GM19035 (cell line): ENCODE measurements around the gene TEAD3.

Experiments used
- ATAC-seq: cut with Tn5 transposase; IDR thresholded peaks from one replicate; pipeline ENCODE4 v1.9.1; 2021; ENCODE audit not compliant: unreplicated experiment

TEAD3 gene

DNA sequence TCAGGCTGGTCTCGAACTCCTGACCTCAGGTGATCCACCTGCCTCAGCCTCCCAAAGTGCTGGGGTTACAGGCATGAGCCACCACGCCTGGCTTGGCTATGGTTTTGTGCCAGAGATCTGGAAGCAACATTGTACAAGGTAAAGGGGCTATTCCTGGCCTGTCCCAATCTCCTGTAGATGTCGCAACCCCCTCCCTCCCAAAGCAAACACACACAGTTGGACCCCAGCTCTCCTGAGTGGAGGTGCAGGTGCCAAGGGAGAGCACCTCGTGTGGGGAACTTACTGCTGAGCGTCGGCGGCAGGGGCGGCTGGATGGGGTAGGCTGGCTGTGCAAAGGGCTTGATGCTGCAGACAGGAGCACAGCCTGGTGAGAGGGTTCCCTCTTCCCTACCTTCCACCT, 19.9 kb downstream of the TEAD3 start:
- ATAC-seq: no peak

GRCh38 chr6:35476004-35476403, 20.9 kb downstream of the TEAD3 start:
- no peak for ATAC-seq

- no peak for ATAC-seq
These were observed 21.3 kb downstream of the TEAD3 start for GRCh38 chr6:35475573-35475972.

DNA sequence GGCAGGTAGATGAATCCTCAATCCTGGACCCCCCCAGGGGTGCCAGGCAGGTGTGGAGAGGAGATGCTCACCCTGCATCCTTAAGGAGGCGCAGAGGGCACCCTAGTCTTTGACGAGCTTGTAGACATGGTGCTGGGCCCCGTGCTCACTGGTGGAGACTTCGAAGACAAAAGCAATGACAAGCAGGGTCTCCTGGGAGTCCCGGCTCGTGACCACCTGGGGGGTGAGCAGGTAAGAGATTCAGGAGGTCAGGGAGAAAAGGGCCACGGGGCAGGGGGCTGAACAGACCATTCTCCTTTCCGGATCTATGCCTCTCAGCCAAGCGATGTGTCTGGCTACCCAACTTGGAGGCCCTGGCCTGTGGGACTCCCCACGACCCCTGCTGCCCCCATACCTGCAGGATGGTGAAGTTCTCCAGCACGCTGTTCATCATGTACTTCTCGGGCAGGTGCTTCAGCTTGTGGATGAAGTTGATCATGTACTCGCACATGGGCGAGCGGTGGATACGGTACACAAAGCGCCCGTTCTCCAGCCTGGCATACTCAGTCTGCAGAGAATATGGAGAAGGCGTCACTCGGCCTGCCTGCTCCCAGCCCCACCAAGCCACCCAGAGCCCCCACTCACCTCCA, 21.8 kb downstream of the TEAD3 start:
- no peak for ATAC-seq

GRCh38 chr6:35474131-35474941, 22.5 kb downstream of the TEAD3 start:
- ATAC-seq: no peak

DNA sequence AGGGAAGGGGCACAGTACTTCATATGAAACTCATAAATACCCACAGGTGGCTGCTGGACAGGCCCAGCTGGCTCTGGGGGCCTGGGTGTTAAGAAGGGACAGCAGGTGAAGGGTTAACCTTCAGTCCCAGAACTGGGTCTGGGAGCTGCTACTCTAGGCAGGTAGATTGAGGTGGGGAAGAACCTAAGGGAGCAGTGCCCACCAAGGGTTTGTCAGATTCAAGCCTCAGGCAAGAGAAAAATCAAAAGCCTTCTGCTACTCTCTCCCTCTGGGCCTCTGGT, 23.1 kb downstream of the TEAD3 start:
- ATAC-seq: no peak

GRCh38 chr6:35473075-35473849, 23.6 kb downstream of the TEAD3 start:
- ATAC-seq: no peak

DNA sequence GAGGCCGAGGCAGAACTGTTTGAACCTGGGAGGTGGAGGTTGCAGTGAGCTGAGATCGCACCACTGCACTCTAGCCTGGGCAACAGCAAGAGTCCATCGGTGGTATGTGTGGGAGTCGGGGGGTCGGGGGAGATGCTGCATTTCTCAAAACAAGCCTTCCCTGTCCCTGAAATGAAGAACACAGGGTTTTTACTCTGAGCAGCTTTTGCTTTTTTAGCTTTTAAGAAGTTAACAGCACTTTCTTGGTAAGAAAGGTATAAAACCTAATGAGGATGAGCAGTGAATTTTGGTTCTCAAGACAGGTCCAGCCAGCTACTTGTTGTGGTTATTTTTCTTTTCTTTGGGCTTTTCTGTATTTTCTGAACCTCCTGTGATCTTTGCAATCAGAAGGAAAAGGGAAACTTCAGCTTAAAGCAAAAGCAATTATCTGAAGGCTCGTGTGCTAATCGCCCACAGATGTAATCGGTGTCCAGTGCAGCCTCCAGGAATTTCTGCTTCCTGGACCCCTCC, 25.0 kb downstream of the TEAD3 start:
- ATAC-seq: no peak

- ATAC-seq: no peak
These were observed 26.2 kb downstream of the TEAD3 start for GRCh38 chr6:35470663-35471120.

DNA sequence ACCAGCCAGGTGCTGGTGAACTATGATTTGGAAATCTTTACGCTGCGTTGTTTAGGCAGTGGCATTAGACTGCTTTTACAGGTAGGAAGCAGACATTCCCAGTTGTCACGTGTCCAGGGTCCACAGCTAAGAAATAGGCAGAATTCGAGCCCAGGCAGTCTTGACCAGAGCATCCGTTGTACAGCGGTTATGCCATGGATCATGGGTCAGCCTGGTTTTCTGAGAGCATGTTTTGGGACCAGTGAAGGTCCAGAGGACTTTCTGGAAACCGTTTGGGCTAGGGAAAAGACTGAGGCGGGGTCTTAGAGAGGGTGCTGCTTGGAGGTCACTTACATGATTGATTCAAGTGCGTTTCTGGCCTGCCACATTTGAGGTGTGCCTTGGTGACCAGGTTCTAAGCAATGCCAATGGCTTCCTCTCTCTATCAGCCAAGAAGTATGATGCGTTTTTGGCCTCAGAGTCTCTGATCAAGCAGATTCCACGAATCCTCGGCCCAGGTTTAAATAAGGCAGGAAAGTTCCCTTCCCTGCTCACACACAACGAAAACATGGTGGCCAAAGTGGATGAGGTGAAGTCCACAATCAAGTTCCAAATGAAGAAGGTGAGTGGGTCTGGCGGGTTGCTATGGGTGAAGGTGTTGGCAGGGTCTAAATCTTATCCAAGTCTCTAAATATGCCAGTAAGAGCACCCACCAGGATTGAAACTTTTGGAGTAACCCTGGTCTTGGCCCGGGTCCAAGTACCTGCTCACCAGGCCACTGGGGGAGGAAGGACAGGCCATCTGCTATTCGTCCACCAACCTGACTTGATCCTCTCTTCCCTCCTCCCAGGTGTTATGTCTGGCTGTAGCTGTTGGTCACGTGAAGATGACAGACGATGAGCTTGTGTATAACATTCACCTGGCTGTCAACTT, 26.9 kb downstream of the TEAD3 start:
- no peak for ATAC-seq

GRCh38 chr6:35468980-35469750, 27.7 kb downstream of the TEAD3 start:
- peak; percentile 5 for ATAC-seq

DNA sequence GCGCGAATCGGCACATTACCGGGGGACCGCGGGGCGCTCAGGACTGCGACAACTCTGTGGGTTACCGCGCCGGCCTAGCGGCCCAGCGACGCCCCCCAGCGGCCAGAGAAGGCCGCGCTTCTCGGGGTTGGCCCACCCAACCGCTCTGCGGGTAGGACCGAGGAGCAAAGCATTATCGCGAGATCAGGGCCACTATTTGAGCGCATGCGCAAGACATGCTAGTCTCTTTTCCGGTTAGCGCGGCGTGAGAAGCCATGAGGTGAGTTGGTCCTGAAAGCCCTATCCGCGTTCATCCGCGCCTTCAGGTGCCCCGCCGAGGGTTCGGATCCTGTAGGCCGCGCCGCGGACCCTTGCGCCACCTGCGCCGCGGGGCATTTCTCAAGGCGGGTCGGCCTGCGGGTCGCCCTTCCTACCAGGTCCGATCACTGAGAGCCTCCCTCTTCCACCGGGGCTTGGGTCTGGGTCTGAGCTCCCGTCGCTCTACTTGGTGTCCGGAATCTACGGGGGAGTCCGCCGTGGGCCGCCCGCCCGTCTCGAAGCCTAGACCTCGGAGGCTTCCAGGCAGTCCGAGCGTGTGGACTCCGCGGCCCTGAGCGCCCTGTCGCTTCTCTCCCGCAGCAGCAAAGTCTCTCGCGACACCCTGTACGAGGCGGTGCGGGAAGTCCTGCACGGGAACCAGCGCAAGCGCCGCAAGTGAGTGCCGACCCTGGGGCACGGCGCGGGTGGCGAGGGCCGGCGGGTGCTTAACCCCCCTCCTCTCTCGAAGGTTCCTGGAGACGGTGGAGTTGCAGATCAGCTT, 28.5 kb downstream of the TEAD3 start, which contains the start of gene RPL10A:
TSS of gene RPL10A (plus strand) at position 221 of the 799 bp plus-strand sequence. CDS start at position 255, 34 bp downstream.
- ATAC-seq: peak; percentile 71

DNA sequence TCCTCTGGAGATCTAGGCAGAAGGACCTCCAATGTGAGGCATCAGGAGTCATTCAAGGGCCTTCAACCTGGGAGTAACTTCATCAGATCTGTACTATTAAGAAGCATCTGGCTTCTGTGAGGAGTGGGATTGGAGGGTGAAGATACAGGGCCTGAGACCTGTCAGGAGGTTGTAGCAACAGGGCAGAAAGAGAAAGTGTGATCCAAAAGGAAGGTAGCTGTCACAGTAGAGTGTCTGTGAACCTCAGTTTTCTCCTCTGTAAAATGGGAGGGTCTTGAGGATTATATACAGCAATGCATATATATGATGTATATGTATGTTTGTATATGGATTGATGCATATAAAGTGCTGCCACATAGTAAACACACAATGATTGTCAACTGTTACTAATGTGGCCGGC, 31.2 kb downstream of the TEAD3 start:
- ATAC-seq: no peak

DNA sequence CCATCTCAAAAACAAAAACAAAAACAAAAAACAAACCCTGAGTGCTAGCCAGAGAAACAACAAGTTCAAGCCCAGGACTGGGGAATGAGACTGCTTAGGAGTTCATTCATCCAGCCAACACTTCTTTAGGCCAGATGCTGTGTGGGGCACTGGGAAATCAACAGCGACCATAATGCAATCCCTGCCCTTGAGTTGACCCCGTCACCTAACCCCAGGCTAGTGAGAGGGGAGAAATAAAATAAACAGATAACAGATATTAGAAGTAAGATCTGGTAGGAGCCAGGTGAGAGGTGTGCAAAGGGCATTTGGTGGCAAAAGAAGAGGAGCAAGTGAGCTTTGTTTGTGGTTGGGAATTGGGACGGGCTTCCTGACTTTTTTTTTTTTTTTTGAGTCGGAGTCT, 33.6 kb downstream of the TEAD3 start:
- ATAC-seq: no peak

- no peak for ATAC-seq
These were observed 35.6 kb downstream of the TEAD3 start for GRCh38 chr6:35461270-35461669.

DNA sequence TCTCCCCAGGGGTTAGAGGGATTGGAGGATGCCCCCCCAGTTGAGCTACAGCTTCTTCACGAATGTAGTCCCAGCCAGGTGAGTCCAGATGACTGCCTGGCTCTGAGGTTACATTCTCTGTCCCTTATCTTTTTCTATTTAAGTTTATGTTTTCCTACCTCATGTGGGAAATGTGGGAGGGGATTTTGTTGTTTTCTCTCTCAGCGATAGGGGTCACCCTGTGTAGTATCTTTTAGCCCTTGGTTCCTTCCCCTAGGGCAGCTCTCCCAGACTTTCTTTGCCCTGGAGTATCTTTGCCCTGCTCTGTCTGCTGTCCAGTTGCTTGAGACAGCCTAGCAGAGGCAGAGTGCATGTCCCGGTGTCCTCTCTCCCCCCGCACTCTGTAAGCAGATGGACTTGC, 39.0 kb downstream of the TEAD3 start:
- no peak for ATAC-seq

DNA sequence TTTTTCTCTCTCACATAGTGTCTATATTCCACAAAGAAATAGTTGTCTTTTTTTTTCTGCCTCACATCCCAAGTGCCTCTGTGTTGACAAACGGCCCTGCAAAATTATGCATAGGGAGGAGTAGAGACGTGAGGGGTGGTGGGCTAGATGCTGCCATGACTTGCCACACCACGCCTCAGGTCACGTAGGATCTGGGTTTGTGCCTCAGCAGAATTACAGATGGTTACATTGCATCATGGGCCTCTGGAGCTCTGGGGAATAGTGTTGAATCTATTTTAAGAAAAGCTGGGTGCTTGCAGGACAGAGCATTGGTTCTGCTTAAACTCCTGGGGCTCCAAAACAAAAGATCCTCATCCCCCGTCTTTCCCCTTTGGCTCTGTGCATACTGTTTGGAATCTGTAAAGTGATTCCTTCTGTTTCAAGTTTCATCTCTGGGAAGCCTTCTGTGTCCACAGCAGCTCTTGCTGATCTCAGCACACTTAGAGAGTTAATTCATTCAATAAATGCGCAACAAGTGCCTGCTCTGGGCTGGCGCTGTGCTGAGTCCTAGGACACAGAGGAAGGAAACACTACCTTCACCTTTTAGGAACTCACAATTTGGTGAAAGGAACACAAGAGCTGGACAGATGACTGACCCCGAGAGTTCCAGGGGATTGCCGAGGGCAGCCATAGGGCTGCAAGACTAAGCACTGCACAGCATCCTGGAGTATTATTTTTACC, 42.3 kb downstream of the TEAD3 start:
- ATAC-seq: no peak

DNA sequence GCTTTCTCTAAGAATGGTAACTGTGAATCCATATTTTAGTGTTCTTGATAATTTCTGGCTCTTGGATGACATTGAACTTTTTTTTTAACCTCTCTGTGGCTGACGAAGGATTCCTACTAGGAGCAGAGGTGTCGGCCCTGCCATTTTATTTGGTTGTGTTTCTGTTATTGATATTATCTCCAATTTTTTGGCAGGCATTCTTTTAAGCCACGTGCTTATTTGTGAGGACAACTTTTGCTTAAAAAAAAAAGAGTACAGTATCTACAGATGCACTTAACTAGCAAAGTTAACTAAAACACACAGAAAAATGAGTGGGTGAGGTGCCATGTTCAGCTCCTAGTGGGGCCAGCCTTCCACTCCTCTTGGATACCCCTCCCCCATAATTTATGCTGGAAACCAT, 43.6 kb downstream of the TEAD3 start:
- ATAC-seq: no peak
